AG09319 (cell line): Measurements from ENCODE around the gene PTPRD.

Source experiments
- DNase-seq: peaks from one replicate; pipeline ENCODE4 v3.0.0-alpha.2; 2010; ENCODE audit warnings: low read depth; ENCODE audit errors: extremely low read depth
- TF ChIP-seq, protein P1 (sequence below): IDR thresholded peaks from 2 replicates; pipeline ENCODE4 v1.5.1; 2011; ENCODE audit warnings: low read depth, mild to moderate bottlenecking, inconsistent platforms, low read length, moderate library complexity

PTPRD gene

GRCh38 chr9:8560560-8561525, 2052.0 kb downstream of the PTPRD start:
- no peak for DNase-seq
- TF ChIP-seq, protein P1, sequence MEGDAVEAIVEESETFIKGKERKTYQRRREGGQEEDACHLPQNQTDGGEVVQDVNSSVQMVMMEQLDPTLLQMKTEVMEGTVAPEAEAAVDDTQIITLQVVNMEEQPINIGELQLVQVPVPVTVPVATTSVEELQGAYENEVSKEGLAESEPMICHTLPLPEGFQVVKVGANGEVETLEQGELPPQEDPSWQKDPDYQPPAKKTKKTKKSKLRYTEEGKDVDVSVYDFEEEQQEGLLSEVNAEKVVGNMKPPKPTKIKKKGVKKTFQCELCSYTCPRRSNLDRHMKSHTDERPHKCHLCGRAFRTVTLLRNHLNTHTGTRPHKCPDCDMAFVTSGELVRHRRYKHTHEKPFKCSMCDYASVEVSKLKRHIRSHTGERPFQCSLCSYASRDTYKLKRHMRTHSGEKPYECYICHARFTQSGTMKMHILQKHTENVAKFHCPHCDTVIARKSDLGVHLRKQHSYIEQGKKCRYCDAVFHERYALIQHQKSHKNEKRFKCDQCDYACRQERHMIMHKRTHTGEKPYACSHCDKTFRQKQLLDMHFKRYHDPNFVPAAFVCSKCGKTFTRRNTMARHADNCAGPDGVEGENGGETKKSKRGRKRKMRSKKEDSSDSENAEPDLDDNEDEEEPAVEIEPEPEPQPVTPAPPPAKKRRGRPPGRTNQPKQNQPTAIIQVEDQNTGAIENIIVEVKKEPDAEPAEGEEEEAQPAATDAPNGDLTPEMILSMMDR: no peak

DNA sequence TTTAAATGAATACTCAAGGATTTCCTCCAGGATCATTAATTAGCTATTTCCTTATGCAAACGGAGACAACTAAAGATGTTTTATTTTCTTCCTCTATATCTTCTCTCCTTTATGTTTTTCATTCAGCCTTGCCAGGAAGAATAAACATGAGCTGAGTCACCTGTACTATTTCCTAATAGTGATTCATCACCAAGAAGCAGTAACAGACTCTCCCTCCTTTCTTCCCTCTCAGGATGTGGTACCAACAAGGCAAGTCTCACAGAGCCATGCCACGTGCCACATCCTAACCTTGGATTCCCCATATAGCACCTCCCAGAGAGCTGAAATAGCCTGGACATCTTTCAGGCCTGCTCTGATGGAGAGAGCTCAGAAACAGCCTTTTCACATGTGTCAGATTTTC, 2054.6 kb downstream of the PTPRD start:
- DNase-seq: no peak
- TF ChIP-seq, protein P1: no peak

DNA sequence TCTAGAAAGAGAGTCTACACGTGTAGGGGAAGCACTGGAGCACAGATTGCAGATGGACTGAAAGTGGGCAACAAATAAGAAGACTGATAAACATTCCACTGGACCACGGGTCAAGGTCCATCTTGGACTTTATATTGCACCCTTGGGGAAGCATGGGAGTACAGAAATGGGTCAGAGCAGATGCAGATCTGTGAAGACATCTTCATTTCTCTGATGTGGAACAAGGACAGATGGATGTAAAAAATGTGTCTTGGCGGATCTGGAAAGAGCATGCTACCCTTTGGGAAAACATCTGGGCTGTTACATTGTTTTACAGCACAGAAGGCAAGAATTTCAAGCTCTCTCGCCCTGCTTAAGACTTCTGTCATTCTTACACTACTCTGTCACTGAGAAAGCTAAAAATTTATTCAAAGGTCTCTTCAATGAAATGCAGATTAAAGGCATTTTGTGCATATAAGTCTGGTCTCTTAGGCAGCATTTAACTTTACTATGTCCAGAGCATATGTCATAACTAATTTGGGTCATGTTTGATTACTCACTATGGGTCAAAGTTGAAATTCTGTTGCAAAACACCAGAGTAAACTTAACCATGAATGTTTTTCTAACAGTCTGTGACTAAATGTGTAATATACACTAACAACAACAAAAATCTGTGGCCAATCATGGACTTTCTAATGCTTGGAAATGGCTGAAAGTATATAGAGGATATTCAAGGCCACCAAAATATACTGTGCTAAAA, 2056.9 kb downstream of the PTPRD start:
- no peak for DNase-seq
- TF ChIP-seq, protein P1: no peak

DNA sequence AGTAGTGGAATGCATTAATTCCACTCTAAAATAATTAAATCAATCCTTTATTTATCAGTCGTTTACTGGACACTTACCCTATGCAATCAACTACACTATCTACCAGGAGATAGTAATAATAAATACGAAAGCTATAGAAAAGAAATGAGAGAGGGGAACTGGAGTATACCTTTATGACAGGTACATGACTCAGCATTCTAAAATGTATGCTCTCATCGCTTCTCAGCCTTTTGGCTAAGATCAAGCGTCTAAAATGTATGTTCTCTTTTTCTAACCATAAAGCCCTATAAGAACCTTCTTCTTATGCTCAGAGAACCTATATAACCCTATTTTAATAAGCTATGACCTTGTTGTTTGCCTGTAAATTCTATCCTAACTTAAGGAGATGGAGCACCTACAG, 2059.4 kb downstream of the PTPRD start:
- TF ChIP-seq, protein P1: no peak
- DNase-seq: no peak

- no peak for DNase-seq
- TF ChIP-seq, protein P1: no peak
Observed at GRCh38 chr9:8552732-8553131, 2060.1 kb downstream of the PTPRD start.

- DNase-seq: no peak
- TF ChIP-seq, protein P1: no peak
Observed at GRCh38 chr9:8549214-8549613, 2063.6 kb downstream of the PTPRD start.

- no peak for DNase-seq
- TF ChIP-seq, protein P1: no peak
Observed at GRCh38 chr9:8543219-8543618, 2069.6 kb downstream of the PTPRD start.
